GM19193 (cell line): Measurements from ENCODE around the gene JADE3.

Experiments
- POLR2A ChIP-seq: IDR thresholded peaks from 4 replicates; pipeline ENCODE4 v1.6.1; 2011; ENCODE audit not compliant: insufficient read depth, insufficient read length; ENCODE audit errors: extremely low read depth

JADE3 gene

DNA sequence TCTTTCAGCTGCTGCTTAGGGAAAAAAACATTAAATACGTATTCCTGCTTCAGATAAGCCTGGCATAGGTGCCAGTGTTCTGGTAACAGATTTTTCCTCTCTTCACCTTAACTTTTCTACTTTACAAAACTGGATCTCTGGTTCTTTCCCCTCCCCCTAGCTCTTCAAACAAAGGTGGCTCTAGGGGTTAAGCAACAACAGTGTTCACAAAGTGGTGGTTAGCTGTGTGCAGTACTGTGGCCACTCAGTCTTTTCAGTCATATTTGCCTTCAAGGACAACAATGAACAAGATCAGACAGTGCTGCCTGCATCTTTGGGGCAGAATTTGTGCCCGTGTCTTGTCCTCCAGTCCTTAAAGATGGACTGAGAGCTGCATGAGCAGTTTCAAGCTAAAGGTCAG lies 151.0 kb downstream of the JADE3 start:
- TF ChIP-seq POLR2A: no peak

DNA sequence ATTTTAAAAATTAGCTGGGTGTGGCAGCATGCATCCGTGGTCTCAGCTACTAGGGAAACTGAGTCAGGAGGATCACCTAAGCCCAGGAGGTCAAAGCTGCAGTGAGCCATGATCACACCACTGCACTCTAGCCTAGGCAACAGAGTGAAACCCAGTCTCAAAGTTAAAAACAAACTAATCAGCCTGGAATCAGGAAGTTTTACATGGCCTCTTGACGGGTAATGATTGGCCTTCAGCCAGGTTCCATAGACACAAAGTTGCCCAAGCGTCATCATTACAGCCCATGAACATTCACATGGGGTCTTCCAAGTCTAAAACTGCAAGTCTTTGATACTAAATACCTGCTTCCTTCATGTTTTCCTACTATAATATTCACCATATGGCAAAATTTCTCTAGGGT lies 156.0 kb downstream of the JADE3 start:
- no peak for TF ChIP-seq POLR2A

DNA sequence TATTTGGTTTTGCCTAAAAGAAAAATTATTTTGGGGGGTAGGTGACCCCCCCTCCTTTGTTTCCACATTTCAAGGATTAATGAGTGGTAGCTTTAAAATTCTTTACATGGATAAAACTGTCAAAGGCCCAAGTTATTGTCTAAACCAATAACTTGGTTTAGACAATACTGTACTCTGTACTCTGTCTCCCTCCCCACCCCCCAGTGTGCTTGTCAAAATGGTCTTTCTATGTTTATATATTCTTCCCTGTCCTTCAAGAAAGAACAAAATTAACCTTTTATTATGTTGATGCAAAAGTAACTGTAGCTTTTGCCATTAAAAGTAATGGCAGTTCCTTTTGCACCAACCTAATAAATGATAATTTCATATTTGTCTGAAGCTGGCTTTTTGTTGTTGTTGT lies 156.5 kb downstream of the JADE3 start:
- TF ChIP-seq POLR2A: no peak

DNA sequence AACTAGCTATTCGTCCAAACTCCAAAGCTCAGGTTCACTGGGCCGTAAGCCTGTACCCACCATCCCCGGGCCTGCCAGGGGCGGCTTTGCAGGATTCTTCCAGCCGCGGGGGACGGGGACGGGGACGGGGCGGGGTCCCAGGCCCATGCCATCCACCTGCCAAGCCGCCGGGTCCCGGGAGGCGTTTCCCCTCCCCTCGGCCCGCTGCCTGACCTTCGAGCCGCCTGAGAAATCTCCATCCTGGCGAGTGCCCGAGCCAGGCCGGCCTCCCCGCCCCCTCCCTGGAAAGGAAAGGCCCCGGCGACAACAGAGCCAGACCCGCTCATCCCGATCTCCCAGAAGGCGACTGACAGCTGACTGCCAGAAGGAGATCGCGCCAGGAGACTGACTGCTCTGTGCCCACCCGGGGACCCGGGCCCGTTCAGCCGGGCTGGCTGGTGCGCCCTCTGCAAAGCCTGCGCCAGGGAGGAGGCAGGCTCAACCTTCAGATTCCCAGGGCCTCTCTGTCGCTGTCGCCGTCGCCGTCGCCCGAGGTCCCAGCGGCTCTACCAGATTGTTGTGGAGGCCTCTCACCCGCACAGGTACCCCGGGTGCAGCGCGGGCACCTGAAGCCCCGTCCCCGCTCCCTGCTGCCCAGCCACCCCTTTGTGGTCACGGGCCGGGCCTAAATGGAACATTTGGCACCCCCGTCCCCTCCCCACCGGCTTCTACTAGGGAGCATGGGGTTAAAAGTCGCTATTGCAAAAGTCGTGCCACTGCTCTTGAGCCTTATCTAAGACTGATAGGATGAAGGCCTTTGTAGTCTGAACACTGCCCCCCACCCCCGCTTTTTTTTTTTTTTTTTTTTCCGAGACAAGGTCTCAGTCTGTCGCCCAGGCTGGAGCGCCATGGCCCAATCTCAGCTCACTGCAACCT lies 166.2 kb downstream of the JADE3 start, which contains the start of gene RGN:
TSS of gene RGN (plus strand) at position 315 of the 915 bp plus-strand sequence. CDS start 2,702 bp downstream, outside the sequence.
- TF ChIP-seq POLR2A: no peak

DNA sequence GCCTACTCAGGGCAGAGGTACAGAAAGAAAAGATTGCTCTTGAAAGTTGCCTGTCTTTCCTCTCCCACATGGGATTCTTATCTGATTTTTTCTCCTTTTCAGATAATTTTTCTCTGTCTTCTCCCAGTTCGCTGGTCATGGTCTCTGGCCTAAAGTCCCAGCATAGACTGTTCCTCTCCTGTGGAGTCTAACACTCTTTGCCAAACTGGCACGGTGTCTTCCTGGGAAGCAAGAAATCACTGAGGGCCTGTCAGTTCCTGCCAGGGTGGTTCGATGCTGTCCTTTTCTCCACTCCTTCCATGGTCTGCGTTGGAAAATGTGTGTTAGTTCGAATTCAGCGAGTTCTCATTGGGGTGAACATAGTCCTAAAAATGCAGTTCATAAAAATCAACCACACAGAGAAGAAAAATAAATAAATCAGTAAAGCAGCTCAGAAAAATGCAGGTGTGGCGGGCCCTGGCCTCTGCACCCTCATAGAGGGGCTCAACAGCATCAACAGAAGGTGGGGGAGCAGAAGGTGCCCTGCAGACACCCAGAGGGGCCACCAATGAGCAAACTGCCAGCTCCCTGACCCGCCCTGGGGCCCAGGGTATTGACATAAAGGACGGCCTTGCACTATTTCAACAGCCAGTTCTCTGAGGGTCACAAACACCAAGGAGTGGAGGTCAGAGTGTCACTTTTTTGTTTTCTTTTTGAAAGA lies 168.1 kb downstream of the JADE3 start:
- TF ChIP-seq POLR2A: no peak

DNA sequence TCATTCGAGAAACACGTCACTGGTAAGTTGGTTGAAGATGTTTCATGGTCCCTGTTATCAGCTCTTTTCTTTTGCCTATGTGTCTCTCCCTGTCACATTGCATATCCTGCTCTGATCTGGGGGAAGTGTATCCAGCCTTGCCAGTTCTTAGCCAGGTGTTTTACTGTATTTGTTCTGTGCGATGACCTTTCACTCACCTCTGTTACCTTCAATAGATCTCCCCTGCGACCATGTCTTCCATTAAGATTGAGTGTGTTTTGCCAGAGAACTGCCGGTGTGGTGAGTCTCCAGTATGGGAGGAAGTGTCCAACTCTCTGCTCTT lies 168.7 kb downstream of the JADE3 start:
- no peak for TF ChIP-seq POLR2A

DNA sequence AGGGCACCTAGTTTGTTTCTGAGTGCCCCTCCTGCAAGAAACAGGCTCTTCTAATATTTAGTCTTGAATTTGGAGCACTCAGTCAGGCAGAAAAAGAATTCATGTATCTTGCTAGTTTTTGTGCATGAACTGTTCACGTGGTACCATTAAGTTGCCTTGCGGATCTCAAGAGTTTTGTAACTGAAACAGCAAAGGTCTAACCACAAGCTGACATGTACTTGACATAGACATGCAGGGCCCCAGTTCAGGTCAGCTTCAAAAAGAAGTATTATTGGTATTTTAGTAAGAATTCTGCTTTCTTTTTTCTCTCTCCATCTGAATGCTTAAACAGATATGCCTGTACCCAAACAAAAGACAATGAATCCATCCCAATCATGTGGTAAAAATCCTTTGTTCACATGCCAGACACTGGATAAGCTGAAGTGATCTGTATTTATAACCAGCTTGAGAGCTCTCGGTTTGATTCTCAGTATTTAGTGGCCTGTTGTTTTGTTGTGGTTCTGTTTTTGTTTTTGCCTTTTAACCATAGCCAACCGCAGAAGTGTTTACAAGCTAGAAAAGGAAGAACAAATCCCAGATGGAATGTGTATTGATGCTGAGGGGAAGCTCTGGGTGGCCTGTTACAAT lies 179.0 kb downstream of the JADE3 start:
- no peak for TF ChIP-seq POLR2A

DNA sequence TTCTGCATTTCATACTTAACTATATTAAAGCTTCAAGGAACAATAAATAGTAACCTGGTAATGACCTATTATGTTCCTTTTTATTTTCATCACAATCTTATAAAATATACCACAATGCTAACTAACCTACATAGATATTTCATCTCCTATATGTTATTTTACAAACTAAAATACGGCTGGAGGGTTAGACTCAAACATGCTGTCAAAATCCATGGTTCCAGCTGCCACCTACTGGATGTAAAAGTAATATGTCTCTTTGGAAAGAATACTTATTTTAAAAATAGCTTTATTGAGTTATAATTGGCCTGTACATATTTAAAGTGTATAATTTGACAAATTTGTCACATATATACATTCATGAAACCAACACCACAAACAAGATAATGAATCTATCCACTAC lies 181.0 kb downstream of the JADE3 start:
- TF ChIP-seq POLR2A: no peak

DNA sequence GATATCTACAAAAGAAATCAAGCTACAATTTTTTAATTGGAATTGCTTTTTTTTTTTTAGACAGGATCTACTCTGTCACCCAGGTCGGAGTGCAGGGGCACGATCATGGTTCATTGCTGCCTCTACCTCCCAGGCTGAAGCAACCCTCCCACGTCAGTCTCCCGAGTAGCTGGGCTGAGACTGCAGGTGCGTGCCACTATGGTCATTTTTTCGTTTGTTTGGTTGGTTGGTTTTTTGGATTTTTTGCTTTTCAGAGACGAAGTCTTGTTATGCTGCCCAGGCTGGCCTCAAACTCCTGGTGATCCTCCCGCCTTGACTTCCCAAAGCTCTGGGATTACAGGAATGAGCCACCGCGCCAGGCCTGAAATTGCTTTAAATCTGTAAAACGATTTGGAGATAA lies 181.6 kb downstream of the JADE3 start:
- TF ChIP-seq POLR2A: no peak

DNA sequence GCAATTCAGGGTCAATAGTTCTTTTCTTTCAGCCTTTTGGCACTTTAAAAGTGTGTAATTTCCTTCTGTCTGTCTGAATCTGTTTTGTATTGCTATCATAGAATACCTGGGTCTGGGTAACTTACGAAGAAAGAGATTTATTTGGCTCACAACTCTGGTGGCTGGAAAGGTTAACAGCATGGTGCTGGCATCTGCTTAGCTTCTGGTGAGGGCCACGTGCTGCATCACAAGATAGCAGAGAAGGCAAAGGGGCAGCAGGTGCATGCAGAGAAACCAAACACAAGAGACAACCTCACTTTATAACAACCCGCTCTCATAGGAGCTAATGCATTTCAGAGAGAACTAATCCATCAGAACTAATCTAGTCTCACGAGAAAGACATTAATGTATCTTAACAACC lies 184.8 kb downstream of the JADE3 start:
- TF ChIP-seq POLR2A: no peak

DNA sequence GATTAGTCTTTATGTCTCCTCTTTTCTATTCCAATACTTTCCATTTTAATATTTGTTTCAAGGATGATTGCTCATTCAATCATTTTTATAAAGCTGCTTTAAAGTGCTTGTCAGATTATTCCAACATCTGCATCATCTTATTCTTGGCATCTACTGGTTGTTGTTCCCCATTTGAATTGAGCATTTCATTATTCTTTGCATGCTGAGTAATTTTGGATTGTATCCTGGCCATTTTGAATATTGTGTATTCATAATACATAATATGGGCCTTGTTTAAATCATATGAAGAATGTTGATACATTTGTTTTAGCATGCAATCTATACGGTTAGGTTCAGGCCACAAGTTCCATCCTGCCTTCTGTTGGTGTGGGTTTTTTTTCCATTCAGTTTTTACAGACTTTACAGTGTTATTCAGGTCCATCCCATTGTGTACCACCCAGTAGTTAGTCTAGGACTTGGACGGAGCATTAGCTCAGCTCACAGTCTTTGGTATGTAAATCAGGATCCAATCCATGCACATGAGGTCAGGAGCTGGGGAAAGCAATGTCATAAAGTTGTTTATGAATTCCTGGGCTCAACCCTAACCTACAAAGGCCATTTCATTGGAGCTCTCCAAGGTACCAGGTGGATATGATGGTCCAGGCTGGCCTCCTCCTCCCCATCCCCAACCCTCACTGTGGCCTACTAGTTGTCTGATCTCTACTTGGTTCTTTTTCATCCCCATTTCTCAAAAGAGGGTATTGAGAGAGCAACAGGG lies 186.3 kb downstream of the JADE3 start:
- no peak for TF ChIP-seq POLR2A

DNA sequence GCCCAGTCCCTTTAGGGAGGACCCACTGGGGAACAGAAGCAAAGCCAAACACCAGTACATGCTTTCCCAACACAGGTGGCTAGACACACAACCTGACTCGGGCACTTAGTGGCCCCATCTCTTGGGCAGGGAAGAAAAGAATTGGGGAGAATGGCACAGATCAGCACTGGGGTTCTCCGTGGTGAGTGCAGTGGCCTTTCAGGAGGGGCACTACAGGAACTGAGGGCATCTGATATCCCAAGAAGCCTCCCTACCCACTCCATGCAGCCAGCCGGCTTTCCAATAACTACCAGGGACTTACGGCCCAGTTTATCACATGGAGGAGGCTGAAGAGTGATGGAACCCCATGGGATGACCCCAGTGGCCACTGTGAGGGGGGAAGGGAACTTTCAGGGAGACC lies 189.0 kb downstream of the JADE3 start:
- TF ChIP-seq POLR2A: no peak
